GM21526 (cell line): ENCODE data around the gene GLP1R.
A peak's percentile ranks its signal among the peaks of the same experiment; 100 is the strongest.

Experiments used
- ATAC-seq: cut with Tn5 transposase; IDR thresholded peaks from one replicate; pipeline ENCODE4 v1.9.1; 2021; ENCODE audit warnings: moderate library complexity; ENCODE audit not compliant: unreplicated experiment, low FRiP score

GLP1R gene

GRCh38 chr6:39082310-39082709 is 33.7 kb downstream of the GLP1R start:
- no peak for ATAC-seq

- no peak for ATAC-seq
Measured at GRCh38 chr6:39083231-39083634, 34.7 kb downstream of the GLP1R start.

- ATAC-seq, result no peak
Measured at GRCh38 chr6:39084506-39084905, 35.9 kb downstream of the GLP1R start.

- no peak for ATAC-seq
Measured at GRCh38 chr6:39085129-39085797, 36.7 kb downstream of the GLP1R start.

GRCh38 chr6:39086294-39086693 is 37.7 kb downstream of the GLP1R start:
- peak; percentile 73 for ATAC-seq

- ATAC-seq, result no peak
Measured at GRCh38 chr6:39086711-39087110, 38.1 kb downstream of the GLP1R start.

GRCh38 chr6:39087197-39087596 is 38.6 kb downstream of the GLP1R start:
- no peak for ATAC-seq

GRCh38 chr6:39088331-39088730 is 39.8 kb downstream of the GLP1R start:
- no peak for ATAC-seq

- ATAC-seq, result no peak
Measured at GRCh38 chr6:39090036-39090435, 41.5 kb downstream of the GLP1R start.

GRCh38 chr6:39091220-39091619 is 42.6 kb downstream of the GLP1R start:
- ATAC-seq, result no peak

GRCh38 chr6:39092124-39092523 is 43.5 kb downstream of the GLP1R start:
- no peak for ATAC-seq

GRCh38 chr6:39093149-39093708 is 44.6 kb downstream of the GLP1R start:
- ATAC-seq, result no peak

- ATAC-seq, result no peak
Measured at GRCh38 chr6:39095578-39095977, 47.0 kb downstream of the GLP1R start.

- ATAC-seq, result no peak
Measured at GRCh38 chr6:39100358-39100757, 51.8 kb downstream of the GLP1R start.

GRCh38 chr6:39102071-39102820 is 53.7 kb downstream of the GLP1R start:
- peak; percentile 81 for ATAC-seq

- ATAC-seq, result no peak
Measured at GRCh38 chr6:39102821-39103136, 54.2 kb downstream of the GLP1R start.

GRCh38 chr6:39104528-39104927 is 55.9 kb downstream of the GLP1R start:
- ATAC-seq, result no peak

- no peak for ATAC-seq
Measured at GRCh38 chr6:39107034-39107433, 58.5 kb downstream of the GLP1R start.

- ATAC-seq, result no peak
Measured at GRCh38 chr6:39107641-39108040, 59.1 kb downstream of the GLP1R start.

GRCh38 chr6:39108041-39108839 is 59.7 kb downstream of the GLP1R start:
- ATAC-seq, result no peak

- ATAC-seq, result no peak
Measured at GRCh38 chr6:39111280-39111679, 62.7 kb downstream of the GLP1R start.
